A549 (cell line): ENCODE data around the gene DDX54. TPM values are rescaled to one million over a fixed set of nuclear protein-coding genes. Genes with fewer than 3 reads are reported as not detected.
A peak's percentile ranks its signal among the peaks of the same experiment; 100 is the strongest.

Experiments
- ATAC-seq, 2 experiments: fragments of 200-7000 bp in 1 of 2; fragments of >200 bp in 1 of 2; cut with Nextera tagmentation in 1 of 2; cut with Tn5 transposase in 1 of 2; 3 replicates each; pipeline versions ENCODE4 v1.8.0 to v1.9.1; 2018 to 2020; ENCODE audit warnings: mild to moderate bottlenecking in 1 of 2, moderate library complexity in 1 of 2
- CTCF ChIA-PET: fragments of 300-600 bp; sonication (Branson Sonifier 250); formaldehyde crosslinking; extraction: SDS; loops from one replicate; lab custom pipeline; 2021; ENCODE audit warnings: antibody characterized with exemption, inconsistent platforms; lab: Yijun Ruan, JAX
- POLR2A ChIA-PET: fragments of 350-600 bp; formaldehyde crosslinking; extraction: SDS; loops from one replicate; lab custom pipeline; 2021; ENCODE audit warnings: antibody characterized with exemption, inconsistent platforms; lab: Yijun Ruan, JAX
- DNase-seq, 2 experiments: peaks; one replicate each; pipeline versions ENCODE4 v3.0.0 to v3.0.0-alpha.2; 2011 to 2016; ENCODE audit warnings: low read depth in 1 of 2, low spot score in 1 of 2
- FAIRE-seq: peaks from 2 replicates; lab custom pipeline; 2011; peaks lifted over from hg19 to GRCh38; lab: Jason Lieb, UNC
- H3K27ac ChIP-seq, 2 experiments: fragments of >200 bp; sonication (Bioruptor Twin); formaldehyde crosslinking; 3 replicates each; pipeline ENCODE4 v1.5.1; 2016 to 2017
- H3K4me1 ChIP-seq: fragments of >200 bp; sonication (Bioruptor Twin); formaldehyde crosslinking; 3 replicates; pipeline ENCODE4 v1.6.1; 2016
- H3K4me2 ChIP-seq: fragments of >200 bp; sonication (Bioruptor Twin); formaldehyde crosslinking; 3 replicates; pipeline ENCODE4 v1.6.1; 2016
- H3K4me3 ChIP-seq: fragments of >200 bp; sonication (Bioruptor Twin); formaldehyde crosslinking; 3 replicates; pipeline ENCODE4 v1.5.1; 2016
- H3K9me3 ChIP-seq: fragments of >200 bp; sonication (Bioruptor Twin); formaldehyde crosslinking; 3 replicates; pipeline ENCODE4 v1.6.1; 2016
- ATOH8 ChIP-seq: fragments of 250-450 bp; sonication (Bioruptor Pico); IDR thresholded peaks from 2 replicates; pipeline ENCODE4 v1.5.0; 2020; ENCODE audit warnings: low read depth, mild to moderate bottlenecking, moderate library complexity
- CHD4 ChIP-seq: fragments of 200-600 bp; sonication (generic); IDR thresholded peaks from 2 replicates; pipeline ENCODE4 v1.6.1; 2016; ENCODE audit warnings: antibody characterized with exemption, mild to moderate bottlenecking, borderline replicate concordance
- E2F6 ChIP-seq: IDR thresholded peaks from 2 replicates; pipeline ENCODE4 v1.6.1; 2012; ENCODE audit warnings: low read depth, borderline replicate concordance
- HDAC2 ChIP-seq: fragments of 200-600 bp; sonication (generic); IDR thresholded peaks from 2 replicates; pipeline ENCODE4 v1.6.1; 2016
- HOXA7 ChIP-seq: fragments of 250-450 bp; sonication (Bioruptor Pico); IDR thresholded peaks from 2 replicates; pipeline ENCODE4 v1.5.0; 2020; ENCODE audit warnings: mild to moderate bottlenecking, moderate library complexity
- NR3C1 ChIP-seq: fragments of >200 bp; sonication (Bioruptor Twin); formaldehyde crosslinking; IDR thresholded peaks from 3 replicates; pipeline ENCODE4 v1.6.1; 2017
- RCOR1 ChIP-seq: fragments of 150-350 bp; IDR thresholded peaks from 2 replicates; pipeline ENCODE4 v1.6.1; 2014; ENCODE audit warnings: antibody characterized with exemption, low read length, low read depth
- RFX5 ChIP-seq: fragments of 450-650 bp; IDR thresholded peaks from 2 replicates; pipeline ENCODE4 v1.7.1; 2014; ENCODE audit warnings: antibody characterized with exemption, mild to moderate bottlenecking, moderate library complexity
- SREBF2 ChIP-seq: fragments of 450-650 bp; IDR thresholded peaks from 2 replicates; pipeline ENCODE4 v1.6.1; 2014; ENCODE audit warnings: mild to moderate bottlenecking, moderate library complexity
- USF2 ChIP-seq: fragments of 450-650 bp; IDR thresholded peaks from 2 replicates; pipeline ENCODE4 v1.6.1; 2014; ENCODE audit warnings: antibody characterized with exemption
- WGBS: methylation state at CpG from one replicate; pipeline ENCODE4 v1.1.6; 2017; ENCODE audit errors: missing lambda C conversion rate; 5-methylcytosine and 5-hydroxymethylcytosine counted together
- polyA plus RNA-seq, 4 experiments: library from polyadenylated mRNA; depleted of rRNA in 3 of 4; stranded (reverse); fragments of >200 nt; fragmentation: RNase III in 1 of 4; extraction: RNeasy Plus Mini Kit Qiagen cat#74134 plus additional on column Dnase treatment in 1 of 4; gene quantifications; 2 replicates in 3 of 4; 3 replicates in 1 of 4; pipeline ENCODE4 v1.2.3, GENCODE V29; 2011 to 2017
- TF ChIP-seq, protein P1 (sequence below): IDR thresholded peaks from 2 replicates; pipeline ENCODE4 v1.6.1; 2012

The DDX54 gene
- polyA plus RNA-seq, 2 of the 4 experiments (the other 2 are of a cell fraction), result 62.4 to 64.5 TPM

GRCh38 chr12:113116875-113117274 is 68.4 kb downstream of the DDX54 start (continued):
- TF ChIP-seq, protein P1, sequence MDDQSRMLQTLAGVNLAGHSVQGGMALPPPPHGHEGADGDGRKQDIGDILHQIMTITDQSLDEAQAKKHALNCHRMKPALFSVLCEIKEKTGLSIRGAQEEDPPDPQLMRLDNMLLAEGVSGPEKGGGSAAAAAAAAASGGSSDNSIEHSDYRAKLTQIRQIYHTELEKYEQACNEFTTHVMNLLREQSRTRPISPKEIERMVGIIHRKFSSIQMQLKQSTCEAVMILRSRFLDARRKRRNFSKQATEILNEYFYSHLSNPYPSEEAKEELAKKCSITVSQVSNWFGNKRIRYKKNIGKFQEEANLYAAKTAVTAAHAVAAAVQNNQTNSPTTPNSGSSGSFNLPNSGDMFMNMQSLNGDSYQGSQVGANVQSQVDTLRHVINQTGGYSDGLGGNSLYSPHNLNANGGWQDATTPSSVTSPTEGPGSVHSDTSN, result no peak
- TF ChIP-seq RCOR1, result no peak
- TF ChIP-seq, all 56 proteins: peak for 0

GRCh38 chr12:113115455-113116126 is 69.7 kb downstream of the DDX54 start:
- H3K4me2 ChIP-seq, result no peak overlapping the region
- WGBS, result 84% methylated on average over 18 of the region's 22 CpGs
- ChIA-PET CTCF (interaction anchor here (1.4 to 2.6 kb wide), 2 partner anchors 16 to 67 kb away, joined by 6 to 12 read pairs; no protein-coding TSS in a partner anchor), POLR2A (no interaction called here)
- TF ChIP-seq RFX5, result no peak
- no peak for TF ChIP-seq RCOR1
- no peak for TF ChIP-seq USF2
- no peak for DNase-seq
- H3K27ac ChIP-seq, result no peak overlapping the region
- no peak overlapping the region for H3K4me3 ChIP-seq
- no peaks in the 10 kb centered on the region for H3K4me1 ChIP-seq
- ATAC-seq, result no peak
- no peak for FAIRE-seq
- H3K9me3 ChIP-seq, result no peaks in the 10 kb centered on the region

DNA sequence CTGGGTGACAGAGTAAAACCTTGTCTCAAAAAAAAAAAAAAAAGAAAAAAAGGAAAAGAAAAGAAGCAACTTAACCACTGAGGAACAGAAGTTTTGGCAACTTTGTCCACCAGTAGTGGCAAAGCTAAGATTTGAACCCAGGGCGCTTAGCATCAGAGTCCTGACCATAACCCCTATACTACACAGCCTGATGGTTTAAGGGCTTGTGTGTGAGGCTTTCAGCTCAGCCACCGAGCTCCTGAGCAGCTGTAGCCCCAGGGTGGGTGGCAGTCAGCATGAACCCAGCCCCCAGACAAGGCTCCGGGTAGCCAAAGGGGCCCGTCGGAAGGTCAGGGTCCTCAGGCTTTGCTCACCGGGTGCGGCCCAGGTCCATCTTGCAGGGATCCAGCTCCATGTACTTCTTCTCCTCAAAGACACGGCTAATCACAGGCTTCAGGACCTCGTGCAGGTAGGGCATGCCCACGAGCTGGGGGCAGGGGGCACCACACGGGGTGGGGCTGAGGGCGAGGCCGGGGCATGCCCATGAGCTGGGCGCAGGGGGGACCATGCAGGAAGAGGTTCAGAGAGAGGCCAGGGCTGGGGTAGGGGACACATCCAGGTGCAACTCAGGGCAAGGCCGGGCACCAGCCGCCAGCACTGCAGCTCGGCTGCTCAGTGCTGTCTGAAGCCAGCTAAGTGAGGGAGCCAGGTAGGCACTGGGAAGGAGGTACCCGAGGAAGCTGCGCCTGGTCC is 70.7 kb downstream of the DDX54 start:
- H3K4me1 ChIP-seq, result no peaks in the 10 kb centered on the region
- no peak overlapping the region for H3K27ac ChIP-seq
- DNase-seq (no peak), FAIRE-seq (no peak), ATAC-seq (peak in 1 of 2 experiments; percentile 60; a peak in 3 of 6 replicates)
- WGBS, result 68% methylated on average over 7 of the region's 19 CpGs
- H3K4me3 ChIP-seq, result no peak overlapping the region
- CTCF ChIA-PET, result interaction anchor here (0.8 to 2.6 kb wide), 7 partner anchors 15 to 66 kb away, joined by 3 to 12 read pairs (median 4); no protein-coding TSS in a partner anchor
- no peak overlapping the region for H3K4me2 ChIP-seq
- TF ChIP-seq HOXA7 (CRISPR knock-in tag) (no peak), CHD4 (no peak), SREBF2 (peak; percentile 37; the same call in 1 of the 2 replicates)
- POLR2A ChIA-PET, result no interaction called here
- H3K9me3 ChIP-seq, result no peaks in the 10 kb centered on the region

DNA sequence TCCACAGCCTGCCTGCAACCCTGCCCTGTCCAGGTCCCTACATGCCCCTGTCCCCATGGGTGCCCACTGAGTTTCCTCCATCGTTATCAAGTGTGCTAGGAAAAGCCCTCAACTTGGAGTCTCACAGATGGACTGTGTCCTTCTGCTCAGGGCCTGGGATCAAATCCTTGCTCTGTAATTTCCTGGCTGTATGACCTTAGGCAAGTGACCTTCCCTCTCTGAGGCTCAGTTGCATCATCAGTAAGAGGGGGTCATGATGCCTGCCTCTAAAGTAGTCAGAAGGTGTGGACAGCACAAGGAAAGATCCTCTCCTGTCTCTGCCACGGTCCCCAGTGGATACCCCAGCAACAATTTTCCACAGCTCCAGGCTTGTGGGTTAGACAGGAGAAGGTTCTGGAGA is 71.9 kb downstream of the DDX54 start:
- ATAC-seq (no peak), DNase-seq (no peak), FAIRE-seq (no peak)
- Histone ChIP-seq H3K4me3 (no peak overlapping the region), H3K4me1 (no peaks in the 10 kb centered on the region), H3K9me3 (no peaks in the 10 kb centered on the region), H3K27ac (no peak overlapping the region), H3K4me2 (no peak overlapping the region)
- ChIA-PET POLR2A (no interaction called here), CTCF (interaction anchor here (0.8 to 2.6 kb wide), 2 partner anchors 65 to 144 kb away, joined by 3 to 12 read pairs; no protein-coding TSS in a partner anchor)
- TF ChIP-seq NR3C1, result no peak
- TF ChIP-seq ATOH8 (CRISPR knock-in tag), result no peak
- no peak for TF ChIP-seq RFX5
- no peak for TF ChIP-seq E2F6
- no peak for TF ChIP-seq HDAC2
- 63% methylated on average over 2 of the region's 2 CpGs for WGBS
